ENCODE measurements around the gene IRF9.

The IRF9 gene

GRCh38 chr14:24160499-24160849 is 591 bp upstream of the IRF9 start:
- H2BK5ac ChIP-seq (ENCODE audit: low read length): no peak overlapping the region
- H3K27me3 ChIP-seq (ENCODE audit: insufficient read depth, low read length, poor library complexity): no peaks in the 10 kb centered on the region
- H4K5ac ChIP-seq (ENCODE audit: low read length): no peak overlapping the region
- peaks cover 26% of the 10 kb centered on the region for H3K36me3 ChIP-seq (ENCODE audit: control insufficient read depth, insufficient read depth, low read length)
- no peak overlapping the region for H3K9ac ChIP-seq (ENCODE audit: low read length)
- no peak overlapping the region for H2BK120ac ChIP-seq (ENCODE audit: low read depth, low read length)
- peaks cover 5% of the 10 kb centered on the region for H3K4me1 ChIP-seq (ENCODE audit: control insufficient read depth, low read depth, low read length)
- no peak overlapping the region for H3K4ac ChIP-seq (ENCODE audit: low read depth, low read length)
- no peaks in the 10 kb centered on the region for H3K79me2 ChIP-seq (ENCODE audit: control insufficient read depth, insufficient read depth, low read length)
- H3K56ac ChIP-seq (ENCODE audit: low read length): no peak overlapping the region
- peaks cover 2% of the 10 kb centered on the region for H3K79me1 ChIP-seq (ENCODE audit: low read length)
- H3K27ac ChIP-seq (ENCODE audit: low read depth, low read length): no peak overlapping the region
- H3K23ac ChIP-seq (ENCODE audit: low read length): no peak overlapping the region
- no peak overlapping the region for H3K4me2 ChIP-seq (ENCODE audit: low read length)
- H3K4me3 ChIP-seq (ENCODE audit: low read length): no peak overlapping the region
- WGBS (ENCODE audit: extremely low coverage, insufficient coverage, low lambda C conversion rate): no CpG with 5 or more reads among the region's 4 CpGs
- no peak overlapping the region for H3K18ac ChIP-seq (ENCODE audit: low read length)
- no peak overlapping the region for H2AK5ac ChIP-seq (ENCODE audit: low read length)
- no peak overlapping the region for H2BK15ac ChIP-seq (replicated peaks; ENCODE audit: low read depth)
- no peak for DNase-seq
- no peak overlapping the region for H4K8ac ChIP-seq (ENCODE audit: low read depth, low read length)

- peaks cover 5% of the 10 kb centered on the region for H3K4me1 ChIP-seq (ENCODE audit: control insufficient read depth, low read depth, low read length)
- no peak overlapping the region for H3K4me2 ChIP-seq (ENCODE audit: low read length)
- H2BK5ac ChIP-seq (ENCODE audit: low read length): no peak overlapping the region
- H3K23ac ChIP-seq (ENCODE audit: low read length): no peak overlapping the region
- H3K4me3 ChIP-seq (ENCODE audit: low read length): no peak overlapping the region
- no CpG with 5 or more reads among the region's 8 CpGs for WGBS (ENCODE audit: extremely low coverage, insufficient coverage, low lambda C conversion rate)
- H3K9ac ChIP-seq (ENCODE audit: low read length): peak overlapping the region; percentile 74
- no peak overlapping the region for H2AK5ac ChIP-seq (ENCODE audit: low read length)
- H2BK15ac ChIP-seq (replicated peaks; ENCODE audit: low read depth): no peak overlapping the region
- peak overlapping the region; percentile 67 for H3K56ac ChIP-seq (ENCODE audit: low read length)
- H3K36me3 ChIP-seq (ENCODE audit: control insufficient read depth, insufficient read depth, low read length): peaks cover 18% of the 10 kb centered on the region
- H3K79me2 ChIP-seq (ENCODE audit: control insufficient read depth, insufficient read depth, low read length): no peaks in the 10 kb centered on the region
- H3K18ac ChIP-seq (ENCODE audit: low read length): no peak overlapping the region
- no peak overlapping the region for H3K27ac ChIP-seq (ENCODE audit: low read depth, low read length)
- no peak for DNase-seq
- H4K5ac ChIP-seq (ENCODE audit: low read length): no peak overlapping the region
- H3K27me3 ChIP-seq (ENCODE audit: insufficient read depth, low read length, poor library complexity): no peaks in the 10 kb centered on the region
- no peak overlapping the region for H2BK120ac ChIP-seq (ENCODE audit: low read depth, low read length)
- H3K79me1 ChIP-seq (ENCODE audit: low read length): peaks cover 2% of the 10 kb centered on the region
- no peak overlapping the region for H3K4ac ChIP-seq (ENCODE audit: low read depth, low read length)
- no peak overlapping the region for H4K8ac ChIP-seq (ENCODE audit: low read depth, low read length)
These were observed 1.0 kb downstream of the IRF9 start for GRCh38 chr14:24162093-24162492.

- Histone ChIP-seq H3K27me3 (ENCODE audit: insufficient read depth, low read length, poor library complexity) (no peaks in the 10 kb centered on the region), H2BK5ac (ENCODE audit: low read length) (no peak overlapping the region), H3K23ac (ENCODE audit: low read length) (no peak overlapping the region), H2AK5ac (ENCODE audit: low read length) (no peak overlapping the region), H3K27ac (ENCODE audit: low read depth, low read length) (no peak overlapping the region), H3K36me3 (ENCODE audit: control insufficient read depth, insufficient read depth, low read length) (peaks cover 11% of the 10 kb centered on the region), H3K4ac (ENCODE audit: low read depth, low read length) (no peak overlapping the region), H3K4me1 (ENCODE audit: control insufficient read depth, low read depth, low read length) (peaks cover 5% of the 10 kb centered on the region), H3K56ac (ENCODE audit: low read length) (no peak overlapping the region), H4K5ac (ENCODE audit: low read length) (no peak overlapping the region), H2BK120ac (ENCODE audit: low read depth, low read length) (no peak overlapping the region), H3K79me1 (ENCODE audit: low read length) (peaks cover 2% of the 10 kb centered on the region), H3K79me2 (ENCODE audit: control insufficient read depth, insufficient read depth, low read length) (no peaks in the 10 kb centered on the region), H4K8ac (ENCODE audit: low read depth, low read length) (no peak overlapping the region), H3K4me2 (ENCODE audit: low read length) (no peak overlapping the region), H3K4me3 (ENCODE audit: low read length) (no peak overlapping the region), H3K18ac (ENCODE audit: low read length) (no peak overlapping the region), H2BK15ac (replicated peaks; ENCODE audit: low read depth) (no peak overlapping the region), H3K9ac (ENCODE audit: low read length) (no peak overlapping the region)
- no CpG with 5 or more reads among the region's 14 CpGs for WGBS (ENCODE audit: extremely low coverage, insufficient coverage, low lambda C conversion rate)
- no peak for DNase-seq
These were observed 3.5 kb downstream of the IRF9 start for GRCh38 chr14:24164518-24164991.

- no peak overlapping the region for H2BK15ac ChIP-seq (replicated peaks; ENCODE audit: low read depth)
- H3K79me2 ChIP-seq (ENCODE audit: control insufficient read depth, insufficient read depth, low read length): no peaks in the 10 kb centered on the region
- H2AK5ac ChIP-seq (ENCODE audit: low read length): no peak overlapping the region
- peaks cover 5% of the 10 kb centered on the region for H3K4me1 ChIP-seq (ENCODE audit: control insufficient read depth, low read depth, low read length)
- no peak overlapping the region for H2BK5ac ChIP-seq (ENCODE audit: low read length)
- DNase-seq: no peak
- no peak overlapping the region for H3K4me3 ChIP-seq (ENCODE audit: low read length)
- H3K9ac ChIP-seq (ENCODE audit: low read length): no peak overlapping the region
- WGBS (ENCODE audit: extremely low coverage, insufficient coverage, low lambda C conversion rate): no CpG with 5 or more reads among the region's 5 CpGs
- no peak overlapping the region for H3K27ac ChIP-seq (ENCODE audit: low read depth, low read length)
- H3K23ac ChIP-seq (ENCODE audit: low read length): no peak overlapping the region
- H3K36me3 ChIP-seq (ENCODE audit: control insufficient read depth, insufficient read depth, low read length): peaks cover 9% of the 10 kb centered on the region
- no peak overlapping the region for H2BK120ac ChIP-seq (ENCODE audit: low read depth, low read length)
- no peaks in the 10 kb centered on the region for H3K27me3 ChIP-seq (ENCODE audit: insufficient read depth, low read length, poor library complexity)
- H3K4ac ChIP-seq (ENCODE audit: low read depth, low read length): no peak overlapping the region
- no peak overlapping the region for H3K4me2 ChIP-seq (ENCODE audit: low read length)
- no peak overlapping the region for H4K5ac ChIP-seq (ENCODE audit: low read length)
- no peak overlapping the region for H4K8ac ChIP-seq (ENCODE audit: low read depth, low read length)
- peaks cover 2% of the 10 kb centered on the region for H3K79me1 ChIP-seq (ENCODE audit: low read length)
- H3K18ac ChIP-seq (ENCODE audit: low read length): no peak overlapping the region
- no peak overlapping the region for H3K56ac ChIP-seq (ENCODE audit: low read length)
These were observed 4.7 kb downstream of the IRF9 start for GRCh38 chr14:24165785-24166184.

GRCh38 chr14:24167469-24168114 is 6.5 kb downstream of the IRF9 start:
- H4K8ac ChIP-seq (ENCODE audit: low read depth, low read length): no peak overlapping the region
- no peak overlapping the region for H3K4ac ChIP-seq (ENCODE audit: low read depth, low read length)
- H3K27me3 ChIP-seq (ENCODE audit: insufficient read depth, low read length, poor library complexity): no peaks in the 10 kb centered on the region
- H4K5ac ChIP-seq (ENCODE audit: low read length): no peak overlapping the region
- H3K4me3 ChIP-seq (ENCODE audit: low read length): no peak overlapping the region
- H3K27ac ChIP-seq (ENCODE audit: low read depth, low read length): no peak overlapping the region
- H3K36me3 ChIP-seq (ENCODE audit: control insufficient read depth, insufficient read depth, low read length): peaks cover 6% of the 10 kb centered on the region
- WGBS (ENCODE audit: extremely low coverage, insufficient coverage, low lambda C conversion rate): no CpG with 5 or more reads among the region's 3 CpGs
- H3K9ac ChIP-seq (ENCODE audit: low read length): no peak overlapping the region
- no peak overlapping the region for H3K56ac ChIP-seq (ENCODE audit: low read length)
- H2BK120ac ChIP-seq (ENCODE audit: low read depth, low read length): no peak overlapping the region
- no peak overlapping the region for H3K4me2 ChIP-seq (ENCODE audit: low read length)
- H2BK15ac ChIP-seq (replicated peaks; ENCODE audit: low read depth): no peak overlapping the region
- H2AK5ac ChIP-seq (ENCODE audit: low read length): no peak overlapping the region
- H3K4me1 ChIP-seq (ENCODE audit: control insufficient read depth, low read depth, low read length): peaks cover 3% of the 10 kb centered on the region
- H3K79me1 ChIP-seq (ENCODE audit: low read length): no peaks in the 10 kb centered on the region
- DNase-seq: no peak
- no peaks in the 10 kb centered on the region for H3K79me2 ChIP-seq (ENCODE audit: control insufficient read depth, insufficient read depth, low read length)
- H2BK5ac ChIP-seq (ENCODE audit: low read length): no peak overlapping the region
- H3K23ac ChIP-seq (ENCODE audit: low read length): no peak overlapping the region
- H3K18ac ChIP-seq (ENCODE audit: low read length): no peak overlapping the region
